Measurements from ENCODE around the gene NEMP1. TPM values are rescaled to one million over a fixed set of nuclear protein-coding genes. Genes with fewer than 3 reads are reported as not detected.
"Not testable (repeated sequence)": the region's sequence is repeated elsewhere in the genome, so short reads cannot be mapped to it uniquely, and the experiment has no call there.

Gene NEMP1
- total and polyA plus RNA-seq, 2 donors (not counting 1 experiment from before 2014, with no cell fraction given) = 8.4 to 11.1 TPM

GRCh38 chr12:57019983-57020719 is 58.4 kb downstream of the NEMP1 start:
- TF ChIP-seq CTCF (conservative IDR thresholded peaks at IDR 0.05 in 1 of 2, IDR thresholded peaks at IDR 0.05 in 1 of 2; ENCODE audit: low read depth in 1 of 2, low read length in 2 of 2) (no peak), EZH2 (IDR thresholded peaks at IDR 0.05; ENCODE audit: low read length, missing control alignments) (no peak)
- H3K4me2 ChIP-seq (ENCODE audit: extremely low read depth, insufficient read depth, low read length) = no peak overlapping the region
- H4K20me1 ChIP-seq (ENCODE audit: control insufficient read depth, extremely low read depth, insufficient read depth, low read length) = no peaks in the 10 kb centered on the region
- H3K27ac ChIP-seq (ENCODE audit: insufficient read depth, low read length) = no peak overlapping the region
- H3K9me3 ChIP-seq (ENCODE audit: control insufficient read depth, insufficient read depth, low read depth, low read length) = no peaks in the 10 kb centered on the region
- H3K4me1 ChIP-seq (ENCODE audit: control insufficient read depth, extremely low read depth, insufficient read depth, low read length) = no peaks in the 10 kb centered on the region
- H3K36me3 ChIP-seq (ENCODE audit: control insufficient read depth, insufficient read depth, low read length) = no peaks in the 10 kb centered on the region
- H3K4me3 ChIP-seq (replicated peaks in 1 of 4; ENCODE audit: control extremely low read depth in 1 of 4, insufficient read depth in 1 of 4, low read depth in 3 of 4, low read length in 4 of 4) = no peak overlapping the region
- peaks cover 14% of the 10 kb centered on the region for H3K27me3 ChIP-seq (ENCODE audit: control insufficient read depth, insufficient read depth, low read length)
- no peak for DNase-seq (ENCODE audit: low read depth in 2 of 2)
- no peak overlapping the region for H3K9ac ChIP-seq (ENCODE audit: insufficient read depth, low read length)
- no peaks in the 10 kb centered on the region for H3K79me2 ChIP-seq (ENCODE audit: control insufficient read depth, insufficient read depth, low read length)
- H2AFZ ChIP-seq (ENCODE audit: low read length) = no peak overlapping the region

GRCh38 chr12:57018906-57019305 is 59.7 kb downstream of the NEMP1 start:
- no peaks in the 10 kb centered on the region for H3K4me1 ChIP-seq (ENCODE audit: control insufficient read depth, extremely low read depth, insufficient read depth, low read length)
- no peak overlapping the region for H2AFZ ChIP-seq (ENCODE audit: low read length)
- H3K9me3 ChIP-seq (ENCODE audit: control insufficient read depth, insufficient read depth, low read depth, low read length) = no peaks in the 10 kb centered on the region
- peaks cover 21% of the 10 kb centered on the region for H3K27me3 ChIP-seq (ENCODE audit: control insufficient read depth, insufficient read depth, low read length)
- H3K79me2 ChIP-seq (ENCODE audit: control insufficient read depth, insufficient read depth, low read length) = no peaks in the 10 kb centered on the region
- no peak overlapping the region for H3K27ac ChIP-seq (ENCODE audit: insufficient read depth, low read length)
- DNase-seq (ENCODE audit: low read depth in 2 of 2) = no peak
- no peak for TF ChIP-seq EZH2 (IDR thresholded peaks at IDR 0.05; ENCODE audit: low read length, missing control alignments)
- no peak for TF ChIP-seq CTCF (conservative IDR thresholded peaks at IDR 0.05 in 1 of 2, IDR thresholded peaks at IDR 0.05 in 1 of 2; ENCODE audit: low read depth in 1 of 2, low read length in 2 of 2)
- H4K20me1 ChIP-seq (ENCODE audit: control insufficient read depth, extremely low read depth, insufficient read depth, low read length) = no peaks in the 10 kb centered on the region
- no peak overlapping the region for H3K4me2 ChIP-seq (ENCODE audit: extremely low read depth, insufficient read depth, low read length)
- H3K9ac ChIP-seq (ENCODE audit: insufficient read depth, low read length) = no peak overlapping the region
- H3K36me3 ChIP-seq (ENCODE audit: control insufficient read depth, insufficient read depth, low read length) = no peaks in the 10 kb centered on the region
- H3K4me3 ChIP-seq (replicated peaks in 1 of 4; ENCODE audit: control extremely low read depth in 1 of 4, insufficient read depth in 1 of 4, low read depth in 3 of 4, low read length in 4 of 4) = no peak overlapping the region

GRCh38 chr12:57018353-57018752 is 60.2 kb downstream of the NEMP1 start:
- not testable (repeated sequence) for H3K9me3 ChIP-seq (ENCODE audit: control insufficient read depth, insufficient read depth, low read depth, low read length); H4K20me1 ChIP-seq (ENCODE audit: control insufficient read depth, extremely low read depth, insufficient read depth, low read length); H3K4me3 ChIP-seq (replicated peaks in 1 of 4; ENCODE audit: control extremely low read depth in 1 of 4, insufficient read depth in 1 of 4, low read depth in 3 of 4, low read length in 4 of 4); H3K79me2 ChIP-seq (ENCODE audit: control insufficient read depth, insufficient read depth, low read length); H3K4me2 ChIP-seq (ENCODE audit: extremely low read depth, insufficient read depth, low read length); H3K9ac ChIP-seq (ENCODE audit: insufficient read depth, low read length); DNase-seq (ENCODE audit: low read depth in 2 of 2); H3K27ac ChIP-seq (ENCODE audit: insufficient read depth, low read length); H3K4me1 ChIP-seq (ENCODE audit: control insufficient read depth, extremely low read depth, insufficient read depth, low read length); H2AFZ ChIP-seq (ENCODE audit: low read length); H3K36me3 ChIP-seq (ENCODE audit: control insufficient read depth, insufficient read depth, low read length)
- peaks cover 27% of the 10 kb centered on the region for H3K27me3 ChIP-seq (ENCODE audit: control insufficient read depth, insufficient read depth, low read length)

Measured in fibroblast of lung (primary cell).